ENCODE data around the gene TNFAIP8L1.
A peak's percentile ranks its signal among the peaks of the same experiment; 100 is the strongest.
"Not testable (repeated sequence)": the region's sequence is repeated elsewhere in the genome, so short reads cannot be mapped to it uniquely, and the experiment has no call there.

Gene TNFAIP8L1

GRCh38 chr19:4676955-4677731 lies 37.8 kb downstream of the TNFAIP8L1 start:
- ChIA-PET CTCF (interaction anchor here (1.1 to 1.8 kb wide), 4 partner anchors 9 to 18 kb away, joined by 5 to 8 read pairs (median 6); no protein-coding TSS in a partner anchor), POLR2A (no interaction called here)
- H3K4me3 ChIP-seq (ENCODE audit: low read depth, low read length) = no peak overlapping the region
- peak; percentile 24 for TF ChIP-seq CTCF (IDR thresholded peaks at IDR 0.05; ENCODE audit: insufficient read depth, low read length, missing control alignments)
- no peak for DNase-seq (ENCODE audit: low read depth, low spot score)

GRCh38 chr19:4678881-4679790 lies 39.8 kb downstream of the TNFAIP8L1 start:
- POLR2A ChIA-PET = no interaction called here
- CTCF ChIA-PET = no interaction called here
- DNase-seq (ENCODE audit: low read depth, low spot score) = no peak
- TF ChIP-seq CTCF (IDR thresholded peaks at IDR 0.05; ENCODE audit: insufficient read depth, low read length, missing control alignments) = no peak
- H3K4me3 ChIP-seq (ENCODE audit: low read depth, low read length) = no peak overlapping the region

GRCh38 chr19:4680021-4680420 lies 40.7 kb downstream of the TNFAIP8L1 start:
- CTCF ChIA-PET; DNase-seq (ENCODE audit: low read depth, low spot score); H3K4me3 ChIP-seq (ENCODE audit: low read depth, low read length); POLR2A ChIA-PET: not testable (repeated sequence)

GRCh38 chr19:4682417-4683200 lies 43.3 kb downstream of the TNFAIP8L1 start:
- ChIA-PET POLR2A (no interaction called here), CTCF (no interaction called here)

GRCh38 chr19:4684312-4685095 lies 45.2 kb downstream of the TNFAIP8L1 start:
- ChIA-PET POLR2A (no interaction called here), CTCF (interaction anchor here (1.0 kb wide), 1 partner anchor 17 kb away, joined by 3 read pairs; no protein-coding TSS in a partner anchor)
- no peak overlapping the region for H3K4me3 ChIP-seq (ENCODE audit: low read depth, low read length)
- no peak for DNase-seq (ENCODE audit: low read depth, low spot score)
- no peak for TF ChIP-seq CTCF (IDR thresholded peaks at IDR 0.05; ENCODE audit: insufficient read depth, low read length, missing control alignments)

More at GRCh38 chr19:4682417-4683200, 43.3 kb downstream of the TNFAIP8L1 start:
- H3K4me3 ChIP-seq (ENCODE audit: low read depth, low read length) = no peak overlapping the region
- TF ChIP-seq CTCF (IDR thresholded peaks at IDR 0.05; ENCODE audit: insufficient read depth, low read length, missing control alignments) = no peak
- no peak for DNase-seq (ENCODE audit: low read depth, low spot score)

- TF ChIP-seq CTCF (IDR thresholded peaks at IDR 0.05; ENCODE audit: insufficient read depth, low read length, missing control alignments) = no peak
- no peak overlapping the region for H3K4me3 ChIP-seq (ENCODE audit: low read depth, low read length)
- DNase-seq (ENCODE audit: low read depth, low spot score) = no peak
- POLR2A ChIA-PET = no interaction called here
- CTCF ChIA-PET = no interaction called here
These were observed 47.4 kb downstream of the TNFAIP8L1 start for GRCh38 chr19:4686700-4687099.

Data from AG04449 (cell line).